Lung (tissue), 12 donors: ENCODE data around the gene PTF1A. TPM values are rescaled to one million over a fixed set of nuclear protein-coding genes. Genes with fewer than 3 reads are reported as not detected.

Source experiments
- ATAC-seq: fragments of 200-7000 bp; cut with Tn5 transposase; one replicate; pipeline ENCODE4 v1.9.1; 2020; ENCODE audit warnings: moderate number of reproducible peaks; ENCODE audit not compliant: insufficient read depth, low FRiP score
- DNase-seq, 3 donors: peaks; one replicate each; pipeline ENCODE4 v3.0.0-alpha.2; 2013 to 2017
- H3K27ac ChIP-seq, 2 donors: one replicate each; pipeline ENCODE4 v1.5.1; 2013; ENCODE audit warnings: mild to moderate bottlenecking in 2 of 2, moderate library complexity in 2 of 2, control low read depth in 1 of 2, inconsistent platforms in 1 of 2, low read depth in 1 of 2, low read length in 1 of 2
- H3K27me3 ChIP-seq, 3 donors: one replicate each; pipeline ENCODE4 v1.5.1; 2013; ENCODE audit warnings: low read length in 2 of 3; ENCODE audit not compliant: control insufficient read depth in 3 of 3, insufficient read depth in 3 of 3
- H3K36me3 ChIP-seq, 4 donors: one replicate each; pipeline ENCODE4 v1.5.1; 2013; ENCODE audit warnings: low read length in 4 of 4, mild to moderate bottlenecking in 1 of 4, moderate library complexity in 1 of 4; ENCODE audit not compliant: control insufficient read depth in 4 of 4, insufficient read depth in 4 of 4
- H3K4me1 ChIP-seq, 5 donors: one replicate each; pipeline ENCODE4 v1.5.1; 2013; ENCODE audit warnings: low read length in 5 of 5, mild to moderate bottlenecking in 2 of 5, moderate library complexity in 1 of 5; ENCODE audit not compliant: control insufficient read depth in 5 of 5, insufficient read depth in 5 of 5
- H3K4me3 ChIP-seq: one replicate; pipeline ENCODE4 v1.5.1; 2013; ENCODE audit warnings: mild to moderate bottlenecking, control low read depth, moderate library complexity
- H3K9ac ChIP-seq, 2 donors: one replicate each; pipeline ENCODE4 v1.5.1; 2013; ENCODE audit warnings: low read length in 2 of 2, control low read depth in 1 of 2; ENCODE audit not compliant: insufficient read depth in 1 of 2
- H3K9me3 ChIP-seq, 4 donors: one replicate each; pipeline ENCODE4 v1.5.1; 2013; ENCODE audit warnings: low read length in 3 of 4, mild to moderate bottlenecking in 1 of 4, moderate library complexity in 1 of 4; ENCODE audit not compliant: control insufficient read depth in 4 of 4, insufficient read depth in 3 of 4
- WGBS, 2 donors: extraction: QIAGEN DNeasy Blood & Tissue Kit; methylation state at CpG; one replicate each; pipeline ENCODE4 v1.1.7; 2013; 5-methylcytosine and 5-hydroxymethylcytosine counted together
- polyA plus RNA-seq, 2 donors: library from polyadenylated mRNA; stranded (reverse); fragments of 200-250 nt; gene quantifications; one replicate each; pipeline ENCODE4 v1.2.1, GENCODE V29; 2013
- total RNA-seq, 2 donors: library from RNA; depleted of rRNA in 1 of 2; stranded (reverse); fragments of >200 nt in 1 of 2; gene quantifications; one replicate each; pipeline ENCODE4 v1.2.1, GENCODE V29; 2014 to 2021
- TF ChIP-seq, protein P1 (sequence below): IDR thresholded peaks from 2 replicates; pipeline ENCODE4 v1.5.1; 2012; ENCODE audit warnings: mild to moderate bottlenecking; ENCODE audit errors: control extremely low read depth, extremely low read depth
- donor health status: control.
- donor health status: control.
- donor health status: Bipolar disorder and iron deficiency.
- donor health status: healthy.
- donor health status: DM: yes; HTN: yes; CAD: no.

The PTF1A gene
- total and polyA plus RNA-seq, 4 donors = not detected

DNA sequence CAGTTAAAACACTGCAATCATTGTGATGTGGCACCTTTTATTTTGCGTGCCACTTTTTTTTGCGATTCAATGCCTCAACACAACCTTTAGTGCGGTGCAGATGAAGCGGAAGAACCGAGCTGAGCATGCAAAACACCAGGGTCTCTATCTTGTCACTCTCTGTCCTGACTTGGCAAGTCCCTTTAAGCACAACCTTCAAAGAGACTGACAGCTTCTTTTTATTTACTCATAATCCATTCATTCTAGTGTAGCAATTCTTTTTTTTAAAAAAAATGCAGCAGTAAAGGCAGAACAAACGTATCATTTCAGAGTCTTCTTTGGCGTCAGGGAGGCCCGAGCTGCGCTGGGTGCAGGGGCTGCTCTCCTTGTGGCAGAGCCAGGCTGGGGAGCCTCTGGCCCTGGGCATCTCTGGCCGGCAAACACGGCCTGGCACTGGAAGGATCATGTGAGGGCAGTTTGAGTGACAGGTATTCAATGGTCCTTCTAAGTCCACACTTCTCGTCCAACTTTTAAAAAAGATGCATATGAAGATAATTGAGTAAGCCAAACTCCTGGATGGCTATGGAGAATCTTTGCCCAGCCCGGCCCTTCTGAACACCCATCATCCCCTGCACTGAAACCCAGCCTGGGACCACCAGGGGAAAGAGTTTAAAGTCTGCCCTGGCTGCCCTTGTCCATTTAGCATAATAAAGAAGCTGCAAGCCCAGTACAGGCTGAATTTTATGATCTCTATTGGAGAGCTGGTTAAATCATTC, 3.9 kb downstream of the PTF1A start:
- Histone ChIP-seq H3K4me1 (peaks cover 0 to 16% (median 0%) of the 10 kb centered on the region in 5 donors), H3K27me3 (peaks cover 41 to 78% (median 72%) of the 10 kb centered on the region in 3 donors), H3K9ac (no peak overlapping the region), H3K4me3 (no peak overlapping the region), H3K9me3 (peaks cover 0 to 7% (median 0%) of the 10 kb centered on the region in 4 donors), H3K36me3 (no peaks in the 10 kb centered on the region), H3K27ac (no peak overlapping the region)
- TF ChIP-seq, protein P1, sequence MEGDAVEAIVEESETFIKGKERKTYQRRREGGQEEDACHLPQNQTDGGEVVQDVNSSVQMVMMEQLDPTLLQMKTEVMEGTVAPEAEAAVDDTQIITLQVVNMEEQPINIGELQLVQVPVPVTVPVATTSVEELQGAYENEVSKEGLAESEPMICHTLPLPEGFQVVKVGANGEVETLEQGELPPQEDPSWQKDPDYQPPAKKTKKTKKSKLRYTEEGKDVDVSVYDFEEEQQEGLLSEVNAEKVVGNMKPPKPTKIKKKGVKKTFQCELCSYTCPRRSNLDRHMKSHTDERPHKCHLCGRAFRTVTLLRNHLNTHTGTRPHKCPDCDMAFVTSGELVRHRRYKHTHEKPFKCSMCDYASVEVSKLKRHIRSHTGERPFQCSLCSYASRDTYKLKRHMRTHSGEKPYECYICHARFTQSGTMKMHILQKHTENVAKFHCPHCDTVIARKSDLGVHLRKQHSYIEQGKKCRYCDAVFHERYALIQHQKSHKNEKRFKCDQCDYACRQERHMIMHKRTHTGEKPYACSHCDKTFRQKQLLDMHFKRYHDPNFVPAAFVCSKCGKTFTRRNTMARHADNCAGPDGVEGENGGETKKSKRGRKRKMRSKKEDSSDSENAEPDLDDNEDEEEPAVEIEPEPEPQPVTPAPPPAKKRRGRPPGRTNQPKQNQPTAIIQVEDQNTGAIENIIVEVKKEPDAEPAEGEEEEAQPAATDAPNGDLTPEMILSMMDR = no peak
- ATAC-seq (no peak), DNase-seq (no peak)
- WGBS, 2 donors = 6 to 8% methylated on average over 13 of the region's 13 CpGs

DNA sequence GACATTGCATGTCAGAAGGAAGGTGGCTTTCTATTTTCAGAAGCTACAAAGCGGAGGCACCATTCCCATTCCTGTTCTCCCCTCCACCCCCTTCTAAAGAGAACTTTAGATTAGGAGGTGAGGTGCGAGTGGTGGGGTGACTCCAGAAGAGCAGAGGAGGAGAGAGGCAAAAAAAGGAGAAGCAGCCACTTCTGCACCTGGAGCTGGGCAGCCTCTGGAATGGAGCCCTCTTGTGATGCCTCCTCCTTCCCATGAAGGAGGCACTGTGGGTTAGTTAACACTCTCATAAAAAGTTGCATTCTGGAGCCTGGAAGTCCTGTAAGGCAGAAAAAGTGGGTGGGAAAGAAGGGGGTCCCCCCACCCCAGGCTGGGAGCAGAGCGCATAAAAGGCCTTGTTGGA, 4.8 kb downstream of the PTF1A start:
- TF ChIP-seq, protein P1 = no peak
- H3K36me3 ChIP-seq = no peaks in the 10 kb centered on the region
- DNase-seq (no peak), ATAC-seq (no peak)
- 11 to 17% methylated on average over 3 of the region's 3 CpGs for WGBS, 2 donors
- H3K27ac ChIP-seq = no peak overlapping the region
- no peak overlapping the region for H3K4me3 ChIP-seq
- peaks cover 0 to 16% (median 0%) of the 10 kb centered on the region in 5 donors for H3K4me1 ChIP-seq
- no peak overlapping the region for H3K9ac ChIP-seq
- H3K27me3 ChIP-seq = peaks cover 41 to 86% (median 79%) of the 10 kb centered on the region in 3 donors
- peaks cover 0 to 7% (median 0%) of the 10 kb centered on the region in 4 donors for H3K9me3 ChIP-seq

DNA sequence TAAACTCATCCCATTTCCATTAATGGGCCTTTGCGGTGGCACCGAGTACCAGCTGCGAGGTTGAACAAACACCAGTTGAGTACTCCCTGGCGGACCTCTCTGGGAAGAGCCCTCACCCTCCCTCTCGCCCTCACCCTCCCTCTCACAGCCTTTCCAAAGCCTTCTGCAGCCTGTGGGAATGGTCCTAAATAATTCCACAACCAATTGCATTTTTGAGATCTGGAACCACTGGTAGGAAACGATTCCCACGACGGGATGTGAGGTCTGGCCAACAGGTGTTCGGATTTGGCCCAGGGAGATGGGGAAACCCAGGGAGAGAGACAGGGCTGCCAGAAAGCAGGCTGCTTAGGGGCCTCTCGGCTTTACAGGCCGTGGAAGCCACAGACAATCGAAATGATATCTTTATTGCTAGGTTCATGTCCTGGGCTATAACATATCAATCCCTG, 5.3 kb downstream of the PTF1A start:
- H3K27me3 ChIP-seq = peaks cover 35 to 91% (median 82%) of the 10 kb centered on the region in 3 donors

More for the DNA sequence above, 5.3 kb downstream of the PTF1A start:
- ATAC-seq (no peak), DNase-seq (no peak)
- no peak overlapping the region for H3K27ac ChIP-seq
- H3K4me1 ChIP-seq = peaks cover 0 to 12% (median 0%) of the 10 kb centered on the region in 5 donors
- H3K36me3 ChIP-seq = no peaks in the 10 kb centered on the region
- peaks cover 0 to 7% (median 0%) of the 10 kb centered on the region in 4 donors for H3K9me3 ChIP-seq
- TF ChIP-seq, protein P1 = no peak
- H3K4me3 ChIP-seq = no peak overlapping the region
- H3K9ac ChIP-seq = no peak overlapping the region
- WGBS, 2 donors = 4 to 7% methylated on average over 12 of the region's 12 CpGs
